Heart left ventricle (tissue), 16 donors: ENCODE data around the gene APOE. TPM values are rescaled to one million over a fixed set of nuclear protein-coding genes. Genes with fewer than 3 reads are reported as not detected.

ENCODE experiments used
- ATAC-seq, 4 donors: fragments of 200-7000 bp; cut with Tn5 transposase; one replicate each; pipeline ENCODE4 v1.9.1; 2020 to 2022; ENCODE audit warnings: moderate library complexity in 4 of 4, mild to moderate bottlenecking in 3 of 4, moderate number of reproducible peaks in 1 of 4
- DNase-seq, 5 donors: peaks; one replicate each; pipeline ENCODE4 v3.0.0-alpha.2; 2020
- H3K27ac ChIP-seq, 12 donors: fragments of 200-600 bp; sonication (generic) in 4 of 12; one replicate each; pipeline versions ENCODE4 v1.5.0 to v1.8.0; 2016 to 2022; ENCODE audit warnings: mild to moderate bottlenecking in 2 of 12
- H3K27me3 ChIP-seq, 9 donors: fragments of 200-600 bp; sonication (generic) in 2 of 9; one replicate each; pipeline versions ENCODE4 v1.5.1 to v1.8.0; 2016 to 2022; ENCODE audit warnings: mild to moderate bottlenecking in 3 of 9
- H3K36me3 ChIP-seq, 9 donors: fragments of 200-600 bp; sonication (generic) in 2 of 9; one replicate each; pipeline versions ENCODE4 v1.5.0 to v1.8.0; 2018 to 2022; ENCODE audit warnings: mild to moderate bottlenecking in 2 of 9
- H3K4me1 ChIP-seq, 12 donors: fragments of 200-600 bp; sonication (generic) in 4 of 12; one replicate each; pipeline versions ENCODE4 v1.5.0 to v1.8.0; 2016 to 2022; ENCODE audit warnings: mild to moderate bottlenecking in 3 of 12
- H3K4me3 ChIP-seq, 12 donors: fragments of 200-600 bp; sonication (generic) in 4 of 12; one replicate each; pipeline versions ENCODE4 v1.5.0 to v1.8.0; 2017 to 2022; ENCODE audit warnings: mild to moderate bottlenecking in 9 of 12, moderate library complexity in 4 of 12
- H3K9me3 ChIP-seq, 12 donors: fragments of 200-600 bp; sonication (generic) in 4 of 12; one replicate each; pipeline versions ENCODE4 v1.5.0 to v1.8.0; 2016 to 2022; ENCODE audit warnings: mild to moderate bottlenecking in 1 of 12
- POLR2A ChIP-seq, 2 donors: fragments of 450-650 bp; IDR thresholded peaks; one replicate each; pipeline ENCODE4 v1.6.1; 2017; ENCODE audit warnings: antibody characterized with exemption in 2 of 2, mild to moderate bottlenecking in 2 of 2, moderate library complexity in 2 of 2
- WGBS, 4 donors: extraction: QIAGEN DNeasy Blood & Tissue Kit in 2 of 4; methylation state at CpG; one replicate each; pipeline versions ENCODE4 v1.1.5 to v1.1.7; 2013 to 2018; 5-methylcytosine and 5-hydroxymethylcytosine counted together
- intact Hi-C, 10 donors: fragments of 100-400 bp; cut with DNase I; formaldehyde crosslinking; loops; one replicate each; pipeline versions ENCODE4 v1.11.1 to v1.14.2; 2022
- polyA plus RNA-seq, 2 donors: library from polyadenylated mRNA; stranded (reverse); fragments of 200-250 nt; gene quantifications; one replicate each; pipeline ENCODE4 v1.2.3, GENCODE V29; 2013
- total RNA-seq, 9 donors: library from RNA; depleted of rRNA in 2 of 9; stranded (reverse); fragments of >200 nt in 2 of 9; fragmentation: NEBNext Ultra II Directional in 3 of 9; extraction: Animal tissue kit (Norgen Biotek cat#: 25700) in 3 of 9; gene quantifications; one replicate each; pipeline versions ENCODE4 v1.1.0 to v1.2.4, GENCODE V29; 2016 to 2023
- TF ChIP-seq, protein P1 (sequence below), 12 donors: fragments of 200-600 bp; sonication (generic) in 4 of 12; IDR thresholded peaks; one replicate each; pipeline versions ENCODE4 v1.5.0 to v1.8.0; 2018 to 2022; ENCODE audit warnings: antibody characterized with exemption in 12 of 12, mild to moderate bottlenecking in 5 of 12
- donor health status: ischemic (EF 13 %, LVEDD 7.1; RV severe dilation, severe dysfunction).
- donor health status: healthy with polysubstance abuse.
- donor health status: DM: no; HTN: yes; CAD: no.
- donor health status: DM: no; HTN: no; CAD: no.
- donor health status: ischemic (EF 25% LVEDD 6.9; RV normal size, moderate dysfunction).
- donor health status: ischemic (EF 25% LVEDD 5.7; RV mildly dilated, moderate dysfunction).
- donor health status: healthy.
- donor health status: DM: yes; HTN: yes; CAD: no.
- donor health status: ischemic (EF 35%, LVEDD 5.7; RV mildly dilated, moderate dysfunction).
- donor health status: nonischemic (EF 11% LVEDD 7.7; RV severe dilation, severe dysfunction).
- donor health status: DM: yes; HTN: yes; CAD: no.
- donor health status: PGD.
- donor health status: ischemic (EF 29% LVEDD 5.4; RV normal size, mild dysfunction).
- donor health status: nonischemic (EF 23%, LVEDD 6.1; RV moderate dilation, normal function).

The APOE gene
- total and polyA plus RNA-seq, 11 donors = 4.1 to 149 (median 33.2) TPM

DNA sequence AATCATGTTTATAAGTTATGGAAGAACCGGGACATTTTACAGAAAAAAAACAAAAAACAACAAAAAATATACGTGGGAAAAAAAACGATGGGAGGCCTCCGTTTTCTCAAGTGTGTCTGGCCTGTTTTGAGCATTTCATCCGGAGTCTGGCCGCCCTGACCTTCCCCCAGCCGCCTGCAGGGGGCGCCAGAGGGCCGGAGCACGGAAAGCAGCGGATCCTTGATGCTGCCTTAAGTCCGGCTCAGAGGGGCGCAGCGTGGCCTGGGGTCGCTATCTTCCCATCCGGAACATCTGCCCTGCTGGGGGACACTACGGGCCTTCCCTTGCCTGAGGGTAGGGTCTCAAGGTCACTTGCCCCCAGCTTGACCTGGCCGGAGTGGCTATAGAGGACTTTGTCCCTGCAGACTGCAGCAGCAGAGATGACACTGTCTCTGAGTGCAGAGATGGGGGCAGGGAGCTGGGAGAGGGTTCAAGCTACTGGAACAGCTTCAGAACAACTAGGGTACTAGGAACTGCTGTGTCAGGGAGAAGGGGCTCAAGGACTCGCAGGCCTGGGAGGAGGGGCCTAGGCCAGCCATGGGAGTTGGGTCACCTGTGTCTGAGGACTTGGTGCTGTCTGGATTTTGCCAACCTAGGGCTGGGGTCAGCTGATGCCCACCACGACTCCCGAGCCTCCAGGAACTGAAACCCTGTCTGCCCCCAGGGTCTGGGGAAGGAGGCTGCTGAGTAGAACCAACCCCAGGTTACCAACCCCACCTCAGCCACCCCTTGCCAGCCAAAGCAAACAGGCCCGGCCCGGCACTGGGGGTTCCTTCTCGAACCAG lies 1.8 kb upstream of the APOE start:
- ATAC-seq (peak; percentile 48 to 79 (median 68)), DNase-seq (peak; percentile 59 to 87 (median 65))
- TF ChIP-seq, protein P1, sequence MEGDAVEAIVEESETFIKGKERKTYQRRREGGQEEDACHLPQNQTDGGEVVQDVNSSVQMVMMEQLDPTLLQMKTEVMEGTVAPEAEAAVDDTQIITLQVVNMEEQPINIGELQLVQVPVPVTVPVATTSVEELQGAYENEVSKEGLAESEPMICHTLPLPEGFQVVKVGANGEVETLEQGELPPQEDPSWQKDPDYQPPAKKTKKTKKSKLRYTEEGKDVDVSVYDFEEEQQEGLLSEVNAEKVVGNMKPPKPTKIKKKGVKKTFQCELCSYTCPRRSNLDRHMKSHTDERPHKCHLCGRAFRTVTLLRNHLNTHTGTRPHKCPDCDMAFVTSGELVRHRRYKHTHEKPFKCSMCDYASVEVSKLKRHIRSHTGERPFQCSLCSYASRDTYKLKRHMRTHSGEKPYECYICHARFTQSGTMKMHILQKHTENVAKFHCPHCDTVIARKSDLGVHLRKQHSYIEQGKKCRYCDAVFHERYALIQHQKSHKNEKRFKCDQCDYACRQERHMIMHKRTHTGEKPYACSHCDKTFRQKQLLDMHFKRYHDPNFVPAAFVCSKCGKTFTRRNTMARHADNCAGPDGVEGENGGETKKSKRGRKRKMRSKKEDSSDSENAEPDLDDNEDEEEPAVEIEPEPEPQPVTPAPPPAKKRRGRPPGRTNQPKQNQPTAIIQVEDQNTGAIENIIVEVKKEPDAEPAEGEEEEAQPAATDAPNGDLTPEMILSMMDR (IDR thresholded peaks at IDR 0.05) = peak; percentile 94 to 100 (median 99)
- no peak for TF ChIP-seq POLR2A (IDR thresholded peaks at IDR 0.05)
- H3K27ac ChIP-seq = no peak overlapping the region
- peaks cover 0 to 23% (median 6%) of the 10 kb centered on the region in 12 donors for H3K4me1 ChIP-seq
- intact Hi-C loops = loop anchor here (1.0 to 10.0 kb wide), 13 partner anchors 43 to 441 kb away; partner anchors contain the start of genes APOC2 (in 1 of the 10), CLPTM1 (in 1 of the 10), EXOC3L2 (in 1 of the 10) and KLC3 (in 1 of the 10)
- WGBS, 4 donors = 19 to 24% (median 21%) methylated on average over 18 to 24 of the region's 24 CpGs
- H3K27me3 ChIP-seq = peaks cover 0 to 34% (median 15%) of the 10 kb centered on the region in 9 donors
- peaks cover 0 to 43% (median 34%) of the 10 kb centered on the region in 9 donors for H3K36me3 ChIP-seq
- H3K9me3 ChIP-seq = no peaks in the 10 kb centered on the region
- H3K4me3 ChIP-seq = no peak overlapping the region

GRCh38 chr19:44904426-44904994 lies 1.1 kb upstream of the APOE start:
- peaks cover 0 to 23% (median 6%) of the 10 kb centered on the region in 12 donors for H3K4me1 ChIP-seq
- H3K27me3 ChIP-seq = peaks cover 0 to 34% (median 15%) of the 10 kb centered on the region in 9 donors
- peak in 1 of 4 donors; percentile 7 for ATAC-seq
- H3K36me3 ChIP-seq = peaks cover 0 to 40% (median 34%) of the 10 kb centered on the region in 9 donors
- H3K27ac ChIP-seq = no peak overlapping the region
- TF ChIP-seq, protein P1 (IDR thresholded peaks at IDR 0.05) = no peak
- TF ChIP-seq POLR2A (IDR thresholded peaks at IDR 0.05) = no peak
- DNase-seq = no peak
- no peaks in the 10 kb centered on the region for H3K9me3 ChIP-seq
- WGBS, 4 donors = 67 to 83% (median 70%) methylated on average over 12 of the region's 12 CpGs
- no peak overlapping the region for H3K4me3 ChIP-seq
- intact Hi-C loops = loop anchor here in 9 of 10 donors (2.0 to 10.0 kb wide), 11 partner anchors 42 to 440 kb away; partner anchors contain the start of genes APOC2 (in 1 of the 9), CLPTM1 (in 1 of the 9), EXOC3L2 (in 1 of the 9) and KLC3 (in 1 of the 9)

GRCh38 chr19:44907613-44908012 lies 2.0 kb downstream of the APOE start:
- TF ChIP-seq, protein P1 (IDR thresholded peaks at IDR 0.05) = no peak
- TF ChIP-seq POLR2A (IDR thresholded peaks at IDR 0.05) = no peak
- 95 to 97% (median 95%) methylated on average over 12 of the region's 12 CpGs for WGBS, 4 donors
- ATAC-seq (no peak), DNase-seq (no peak)
- intact Hi-C loops = loop anchor here in 6 of 10 donors (10.0 kb wide), 4 partner anchors 137 to 437 kb away; partner anchors contain the start of gene KLC3 (in 1 of the 6)
- Histone ChIP-seq H3K27ac (no peak overlapping the region), H3K4me1 (peaks cover 0 to 32% (median 12%) of the 10 kb centered on the region in 12 donors), H3K36me3 (peaks cover 0 to 9% (median 4%) of the 10 kb centered on the region in 9 donors), H3K27me3 (peaks cover 0 to 34% (median 15%) of the 10 kb centered on the region in 9 donors), H3K4me3 (no peak overlapping the region), H3K9me3 (no peaks in the 10 kb centered on the region)
